ENCODE data around the gene C13orf46.

Gene C13orf46

DNA sequence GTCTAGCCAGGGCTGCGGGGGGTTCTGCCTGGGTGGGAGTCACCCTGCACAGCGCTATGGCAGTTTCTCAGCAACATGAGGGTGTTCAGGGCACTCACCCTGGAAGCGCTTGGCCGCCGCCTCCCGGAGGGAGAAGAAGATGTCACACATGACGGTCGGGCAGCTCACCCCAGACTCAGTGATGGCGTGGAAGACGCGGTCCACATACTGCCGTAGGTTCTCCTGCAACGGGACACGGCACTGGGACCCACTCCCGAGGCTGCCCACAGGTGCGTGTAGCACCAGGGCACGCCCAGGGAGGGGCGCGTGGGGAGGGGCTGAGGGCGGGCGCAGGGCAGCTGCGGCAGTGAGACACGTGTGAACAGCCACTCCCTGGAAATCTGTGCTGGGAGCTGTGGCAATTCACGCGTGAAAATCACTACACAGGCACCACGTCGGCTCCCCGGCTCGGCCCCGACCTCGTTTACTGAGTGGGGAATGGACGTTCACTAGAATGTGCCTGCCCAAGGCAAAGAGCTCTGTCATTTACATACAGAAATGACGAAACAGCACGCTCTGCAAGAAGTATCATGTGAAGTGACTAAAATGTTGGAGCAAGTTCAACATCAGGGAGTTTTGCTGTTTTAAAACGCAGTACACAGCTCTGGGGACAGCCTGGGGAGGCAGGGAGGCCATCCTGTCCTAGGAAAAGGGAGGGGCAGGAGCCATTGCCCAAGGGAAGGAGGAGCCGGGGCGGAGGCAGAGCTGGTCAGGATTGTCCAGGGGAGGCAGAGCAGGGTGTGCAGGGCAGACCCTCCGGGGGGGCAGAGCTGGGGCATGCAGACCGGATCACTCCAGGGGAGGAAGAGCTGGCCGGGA is 41.5 kb upstream of the C13orf46 start:
- TF ChIP-seq ZNF274 (IDR thresholded peaks at IDR 0.05; ENCODE audit: low read depth, low read length) = no peak
- H3K4me3 ChIP-seq (ENCODE audit: low read length) = no peak overlapping the region

DNA sequence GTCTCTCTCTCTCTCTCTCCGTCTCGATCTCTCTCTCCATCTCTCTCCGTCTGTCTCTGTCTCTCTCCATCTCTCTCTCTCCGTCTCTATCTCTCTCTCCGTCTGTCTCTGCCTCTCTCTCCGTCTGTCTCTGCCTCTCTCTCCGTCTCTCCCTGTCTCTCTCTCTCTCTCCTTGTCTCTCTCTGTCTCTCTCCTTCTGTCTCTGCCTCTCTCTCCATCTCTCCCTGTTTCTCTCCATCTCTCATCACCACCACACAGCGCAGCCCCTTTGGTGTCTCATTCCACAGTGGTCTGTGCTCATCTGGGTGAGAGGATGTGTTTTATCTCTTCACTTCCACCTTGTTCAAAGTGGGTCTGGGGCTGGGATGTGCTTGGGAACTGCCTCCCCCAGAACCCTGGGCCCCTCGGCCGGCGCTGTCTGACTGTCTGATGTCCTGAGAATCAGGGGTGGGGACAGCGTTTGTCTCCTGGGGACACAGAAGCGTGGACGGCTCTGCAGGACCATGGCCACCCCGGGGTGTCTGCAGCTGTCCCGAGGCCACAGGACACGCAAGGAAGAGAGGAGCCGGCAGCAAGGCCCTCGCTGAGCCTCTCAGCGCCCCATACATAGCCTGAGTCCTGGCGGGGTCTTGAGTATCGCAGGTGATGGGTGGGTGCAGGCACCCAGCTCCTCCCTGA is 40.2 kb upstream of the C13orf46 start:
- H3K4me3 ChIP-seq (ENCODE audit: low read length) = no peak overlapping the region
- TF ChIP-seq ZNF274 (IDR thresholded peaks at IDR 0.05; ENCODE audit: low read depth, low read length) = no peak

DNA sequence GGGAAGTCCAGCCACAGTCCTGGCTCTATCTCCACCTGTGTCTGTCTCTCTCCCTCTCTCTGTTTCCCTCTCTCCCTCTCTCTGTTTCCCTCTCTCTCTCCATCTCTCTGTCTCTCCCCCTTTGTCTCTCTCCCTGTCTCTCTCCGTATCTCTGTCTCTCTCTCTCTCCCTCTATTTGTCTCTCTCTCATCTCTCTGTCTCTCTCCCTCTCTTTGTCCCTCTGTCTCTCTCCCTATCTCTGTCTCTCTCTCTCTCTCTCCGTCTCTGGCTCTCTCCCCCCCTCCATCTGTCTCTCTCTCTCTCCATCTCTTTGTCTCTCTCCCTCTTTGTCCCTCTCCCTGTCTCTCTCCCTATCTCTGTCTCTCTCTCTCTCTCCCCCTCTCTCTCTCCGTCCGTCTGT is 39.5 kb upstream of the C13orf46 start:
- no peak overlapping the region for H3K4me3 ChIP-seq (ENCODE audit: low read length)
- TF ChIP-seq ZNF274 (IDR thresholded peaks at IDR 0.05; ENCODE audit: low read depth, low read length) = no peak

DNA sequence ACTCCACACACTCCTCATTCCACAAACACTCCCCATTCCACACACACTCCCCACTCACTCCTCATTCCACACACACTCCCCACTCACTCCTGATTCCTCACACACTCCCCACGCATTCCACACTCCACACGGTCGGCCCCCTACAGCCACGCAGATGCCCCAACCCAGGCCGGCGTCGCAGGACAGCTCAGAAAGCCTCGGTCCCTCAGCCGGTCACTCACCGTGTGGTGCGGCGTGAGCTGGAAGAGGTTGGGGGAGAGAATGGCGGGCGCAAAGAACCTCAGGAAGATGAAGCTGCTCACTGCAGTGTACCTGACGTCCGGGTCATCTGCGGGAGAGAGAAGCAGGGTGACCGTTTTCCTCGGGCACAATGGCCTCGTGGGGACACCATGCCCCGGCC is 39.0 kb upstream of the C13orf46 start:
- no peak for TF ChIP-seq ZNF274 (IDR thresholded peaks at IDR 0.05; ENCODE audit: low read depth, low read length)
- H3K4me3 ChIP-seq (ENCODE audit: low read length) = no peak overlapping the region

DNA sequence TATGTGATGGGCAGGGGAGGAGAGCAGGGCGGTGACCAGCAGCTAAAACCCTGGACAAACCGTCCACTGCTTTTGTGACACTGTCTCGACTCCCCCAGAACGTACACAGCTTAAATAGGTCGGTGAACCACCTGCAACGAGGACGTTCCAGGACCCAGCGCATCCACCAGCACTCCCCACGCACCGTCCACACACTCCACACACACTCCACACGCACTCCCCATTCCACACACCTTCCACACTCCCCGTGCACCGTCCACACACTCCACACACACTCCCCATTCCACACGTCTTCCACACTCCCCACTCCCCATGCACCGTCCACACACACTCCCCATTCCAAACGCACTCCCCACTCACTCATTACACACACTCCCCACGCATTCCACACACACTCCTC is 38.3 kb upstream of the C13orf46 start:
- TF ChIP-seq ZNF274 (IDR thresholded peaks at IDR 0.05; ENCODE audit: low read depth, low read length) = no peak
- no peak overlapping the region for H3K4me3 ChIP-seq (ENCODE audit: low read length)

DNA sequence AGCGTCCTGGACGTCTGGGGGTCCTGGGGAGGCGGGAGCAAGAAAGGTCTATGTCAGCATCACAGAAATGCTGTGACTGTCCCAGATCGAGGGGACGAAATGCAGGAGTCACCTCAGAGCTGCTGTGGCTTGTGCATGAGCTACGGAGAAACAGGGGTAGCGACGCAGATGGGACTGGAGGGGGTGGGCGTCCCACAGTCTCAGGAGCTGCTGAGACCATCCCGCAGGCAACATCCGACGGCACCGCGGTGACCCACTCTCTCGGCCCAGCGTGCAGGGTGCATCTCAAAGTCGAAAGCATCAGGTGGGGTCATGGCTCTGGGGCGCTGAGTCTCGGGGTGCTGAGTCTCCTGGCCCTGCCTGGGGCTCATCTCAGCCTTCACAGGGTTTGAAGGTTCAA is 37.4 kb upstream of the C13orf46 start:
- TF ChIP-seq ZNF274 (IDR thresholded peaks at IDR 0.05; ENCODE audit: low read depth, low read length) = no peak
- H3K4me3 ChIP-seq (ENCODE audit: low read length) = no peak overlapping the region

DNA sequence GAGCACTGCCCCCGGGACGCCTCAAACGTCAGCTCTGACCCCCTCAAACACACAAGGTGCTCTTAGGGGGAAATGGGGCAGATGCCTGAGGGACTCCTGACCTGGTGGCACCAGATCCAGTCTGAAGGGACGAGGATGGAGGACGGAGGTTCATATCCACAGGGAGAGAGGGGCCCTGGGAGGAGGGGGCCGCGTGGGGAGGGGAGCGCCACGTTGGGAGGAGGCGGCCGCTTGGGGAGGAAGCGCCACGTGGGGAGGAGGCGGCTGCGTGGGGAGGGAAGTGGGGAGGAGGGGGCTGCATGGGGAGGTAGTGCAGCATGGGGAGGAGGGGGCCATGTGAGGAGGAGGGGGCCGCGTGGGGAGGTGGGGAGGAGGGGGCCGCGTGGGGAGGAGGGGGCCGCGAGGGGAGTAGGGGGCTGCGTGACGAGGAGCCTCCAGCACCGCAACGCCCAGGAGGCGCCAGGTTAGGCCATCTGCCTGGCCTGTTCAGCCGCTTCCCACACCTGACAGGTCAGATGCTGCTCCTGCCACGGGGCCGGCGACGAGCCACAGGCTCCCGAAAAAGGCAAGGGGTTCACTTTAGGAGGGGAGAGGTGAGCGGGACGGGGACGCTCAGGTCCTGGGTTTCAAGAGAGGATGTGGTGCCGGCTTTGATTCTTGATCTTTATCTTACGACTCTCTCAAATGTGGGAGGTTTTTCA is 36.7 kb upstream of the C13orf46 start:
- no peak overlapping the region for H3K4me3 ChIP-seq (ENCODE audit: low read length)
- no peak for TF ChIP-seq ZNF274 (IDR thresholded peaks at IDR 0.05; ENCODE audit: low read depth, low read length)

DNA sequence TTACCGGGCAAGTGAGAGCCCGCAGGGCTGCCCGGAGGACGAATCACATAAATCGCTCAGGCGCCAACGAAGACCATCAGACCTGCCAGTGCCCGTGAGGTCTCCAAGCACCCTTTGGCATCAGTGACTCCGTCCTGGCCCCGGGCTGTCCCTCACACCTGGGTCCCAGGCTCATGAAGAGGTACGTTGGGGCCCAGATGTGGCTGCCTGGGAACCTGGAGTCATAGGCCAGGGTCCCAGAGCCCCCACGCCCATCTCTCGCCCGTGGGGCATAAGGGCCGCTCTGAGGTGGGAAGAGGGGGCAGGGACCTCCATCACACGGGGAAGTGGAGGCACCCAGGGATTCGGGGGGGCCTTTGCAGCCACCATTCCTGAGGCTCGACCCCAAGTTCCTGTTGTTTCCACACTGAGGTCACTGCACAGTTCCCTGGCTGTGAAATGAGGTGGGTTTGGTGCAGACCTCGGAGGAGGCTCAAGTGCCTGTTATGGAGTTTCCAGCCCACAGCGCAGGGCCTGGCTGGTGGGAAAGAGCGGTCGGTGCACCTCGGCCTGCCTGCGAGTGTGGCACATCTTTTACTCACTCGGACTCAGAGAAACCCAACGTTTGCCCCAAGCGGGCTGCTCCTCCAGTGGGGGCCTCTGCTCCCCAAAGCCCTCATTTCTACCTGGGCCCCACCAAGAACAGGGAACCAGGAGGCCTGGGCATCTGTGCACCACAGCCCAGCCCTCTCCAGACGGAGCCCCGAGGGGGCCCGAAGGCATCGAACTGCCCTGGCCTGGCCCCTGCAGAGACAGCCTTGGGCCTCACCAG is 35.9 kb upstream of the C13orf46 start:
- no peak for TF ChIP-seq ZNF274 (IDR thresholded peaks at IDR 0.05; ENCODE audit: low read depth, low read length)
- no peak overlapping the region for H3K4me3 ChIP-seq (ENCODE audit: low read length)

DNA sequence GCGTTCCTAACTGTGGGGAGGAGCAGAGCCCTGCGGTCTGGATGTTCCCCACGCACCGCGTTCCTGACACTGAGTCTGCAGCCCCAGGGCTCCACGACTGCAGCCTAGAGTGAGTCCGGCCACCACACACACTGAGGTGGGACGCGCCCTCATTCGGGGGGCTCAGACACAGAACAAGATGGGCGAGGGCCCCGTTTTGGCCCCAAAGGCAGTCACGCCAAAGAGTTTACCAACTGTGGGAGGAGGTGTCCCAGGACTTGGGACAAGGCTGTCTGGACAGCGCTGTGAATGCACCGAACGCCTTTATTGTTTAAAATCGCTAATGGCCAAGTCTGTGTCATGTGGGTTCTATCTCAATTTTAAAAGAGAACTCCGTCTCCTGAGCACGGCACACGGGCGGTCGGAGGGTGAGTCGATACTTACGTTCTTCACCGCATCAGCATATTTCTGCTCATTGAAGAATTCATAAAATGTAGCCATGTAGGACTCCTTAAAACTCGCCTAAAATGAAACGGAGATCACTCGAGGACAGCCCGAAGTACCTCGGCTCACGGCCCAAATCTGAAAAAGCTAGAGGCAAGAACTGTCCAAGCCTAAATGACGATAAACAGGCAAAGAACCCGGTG is 35.2 kb upstream of the C13orf46 start:
- TF ChIP-seq ZNF274 (IDR thresholded peaks at IDR 0.05; ENCODE audit: low read depth, low read length) = no peak

DNA sequence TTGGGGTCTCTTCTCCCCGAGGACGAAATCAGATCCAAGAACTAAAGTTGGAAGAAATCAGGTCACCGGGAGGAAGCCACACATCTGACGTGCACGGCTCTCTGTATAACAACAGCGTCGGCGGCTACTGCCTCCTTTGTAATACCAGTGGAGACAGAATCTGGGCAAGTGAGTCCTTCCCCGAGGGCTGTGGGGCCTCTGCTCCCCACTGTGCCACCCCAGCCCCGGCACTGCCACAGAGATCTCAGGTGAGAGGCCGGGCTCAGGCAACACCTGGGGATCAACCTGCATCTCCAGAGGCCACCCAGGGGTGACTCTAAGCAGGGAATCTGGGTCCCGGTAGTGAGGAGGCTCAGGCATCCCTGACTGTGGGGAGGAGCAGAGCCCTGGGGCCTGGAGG is 33.7 kb upstream of the C13orf46 start:
- H3K4me3 ChIP-seq (ENCODE audit: low read length) = no peak overlapping the region
- TF ChIP-seq ZNF274 (IDR thresholded peaks at IDR 0.05; ENCODE audit: low read depth, low read length) = no peak

More for the DNA sequence above, 35.2 kb upstream of the C13orf46 start:
- no peak overlapping the region for H3K4me3 ChIP-seq (ENCODE audit: low read length)

DNA sequence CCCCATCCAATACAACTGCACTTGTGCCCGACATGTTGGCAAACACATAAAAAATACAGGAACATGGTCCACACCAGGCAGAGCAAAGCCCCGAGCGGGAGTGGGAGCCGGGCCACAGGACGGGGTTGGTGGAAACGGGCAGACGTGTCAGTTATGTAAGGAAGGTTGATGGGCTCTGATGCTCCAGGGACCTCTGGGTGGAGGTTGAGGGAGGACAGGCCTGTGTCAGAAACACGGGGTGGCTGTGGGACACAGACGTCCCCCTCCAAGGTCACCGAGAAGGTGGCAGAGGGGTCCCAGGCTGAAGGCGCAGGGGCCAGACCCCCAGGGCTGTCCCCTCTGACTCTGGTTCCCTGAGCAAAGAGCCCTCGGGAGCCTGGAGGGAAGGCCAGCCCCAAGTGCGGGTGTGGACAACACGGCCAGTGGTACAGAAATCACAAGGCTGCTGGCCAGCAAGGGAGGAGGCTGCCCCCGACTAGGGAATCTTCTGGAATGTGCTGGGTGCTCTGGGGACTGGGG is 31.4 kb upstream of the C13orf46 start:
- H3K4me3 ChIP-seq (ENCODE audit: low read length) = no peak overlapping the region

DNA sequence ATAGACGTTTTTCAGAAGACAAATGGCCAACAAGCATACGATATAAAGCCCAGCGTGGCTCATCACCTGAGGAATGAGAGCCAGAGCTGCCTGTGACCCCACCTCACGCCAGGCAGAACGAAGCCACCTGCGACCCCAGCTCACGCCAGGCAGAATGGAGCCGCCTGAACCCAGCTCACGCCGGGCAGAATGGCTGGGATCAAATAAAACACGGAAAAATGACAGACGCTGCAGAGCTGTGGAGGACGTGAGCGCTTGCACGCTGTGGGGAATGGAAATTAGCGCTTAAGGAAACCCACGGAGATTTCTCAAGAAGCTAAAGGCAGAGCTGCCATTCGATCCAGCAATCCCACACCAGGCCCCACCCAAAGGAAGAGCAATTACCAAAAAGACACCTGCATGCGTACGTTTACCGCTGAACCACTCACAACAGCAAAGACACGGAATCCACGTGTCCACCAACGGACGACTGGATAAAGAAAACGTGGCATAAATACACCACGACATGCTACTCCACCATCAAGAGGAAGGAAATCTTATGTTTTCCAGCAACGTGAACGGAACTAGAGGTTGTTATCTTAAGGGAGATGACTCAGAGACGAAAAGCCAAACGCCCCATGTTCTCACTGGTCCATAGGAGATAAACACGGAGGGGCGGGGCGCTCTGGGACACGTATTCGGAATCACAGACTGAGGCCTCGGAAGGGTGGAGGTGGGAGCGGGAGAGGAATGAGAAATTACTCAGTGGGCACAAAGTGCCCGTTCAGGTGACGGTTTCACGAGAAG is 30.7 kb upstream of the C13orf46 start:
- no peak overlapping the region for H3K4me3 ChIP-seq (ENCODE audit: low read length)
- TF ChIP-seq ZNF274 (IDR thresholded peaks at IDR 0.05; ENCODE audit: low read depth, low read length) = no peak

More for the DNA sequence above, 31.4 kb upstream of the C13orf46 start:
- TF ChIP-seq ZNF274 (IDR thresholded peaks at IDR 0.05; ENCODE audit: low read depth, low read length) = no peak

Data from GM08714 (cell line).